DMS153 treated with DMSO at 0.1 percent for 48 hours (cell line): ENCODE data around the gene TMEM9B.
A peak's percentile ranks its signal among the peaks of the same experiment; 100 is the strongest.

Source experiments
- DNase-seq: peaks from one replicate; lab custom pipeline; 2025; ENCODE audit not compliant: unreplicated experiment; lab: John Stamatoyannopoulos, UW

The TMEM9B gene

GRCh38 chr11:8930456-8931175 is 33.6 kb downstream of the TMEM9B start:
- no peak for DNase-seq

- DNase-seq, result no peak
These were observed 35.1 kb downstream of the TMEM9B start for GRCh38 chr11:8928981-8929615.

- no peak for DNase-seq
These were observed 36.0 kb downstream of the TMEM9B start for GRCh38 chr11:8928205-8928604.

GRCh38 chr11:8927233-8927632 is 37.0 kb downstream of the TMEM9B start:
- no peak for DNase-seq

GRCh38 chr11:8926236-8926635 is 38.0 kb downstream of the TMEM9B start:
- DNase-seq, result no peak

GRCh38 chr11:8925711-8926110 is 38.5 kb downstream of the TMEM9B start:
- DNase-seq, result no peak

- DNase-seq, result no peak
These were observed 41.6 kb downstream of the TMEM9B start for GRCh38 chr11:8922691-8923090.

GRCh38 chr11:8917157-8917825 is 47.0 kb downstream of the TMEM9B start:
- DNase-seq, result no peak

GRCh38 chr11:8914661-8915018 is 49.6 kb downstream of the TMEM9B start:
- no peak for DNase-seq

GRCh38 chr11:8913961-8914660 is 50.1 kb downstream of the TMEM9B start:
- DNase-seq, result no peak

GRCh38 chr11:8911029-8911823 is 53.0 kb downstream of the TMEM9B start, which contains the start of gene AKIP1:
AKIP1 (plus strand) TSS chr11:8911189; CDS start chr11:8911450, 261 bp downstream.
- peak; percentile 91 for DNase-seq

GRCh38 chr11:8910649-8911026 is 53.6 kb downstream of the TMEM9B start:
- DNase-seq, result no peak

- no peak for DNase-seq
These were observed 56.1 kb downstream of the TMEM9B start for GRCh38 chr11:8908099-8908498.

GRCh38 chr11:8907116-8907515 is 57.1 kb downstream of the TMEM9B start:
- no peak for DNase-seq

GRCh38 chr11:8905528-8906165 is 58.6 kb downstream of the TMEM9B start:
- no peak for DNase-seq

GRCh38 chr11:8899119-8899753 is 65.0 kb downstream of the TMEM9B start:
- DNase-seq, result no peak
